Smooth muscle cell (in vitro differentiated cells): ENCODE data around the gene SRSF2. TPM values are rescaled to one million over a fixed set of nuclear protein-coding genes. Genes with fewer than 3 reads are reported as not detected.
"Not testable (repeated sequence)": the region's sequence is repeated elsewhere in the genome, so short reads cannot be mapped to it uniquely, and the experiment has no call there.

Source experiments
- DNase-seq: peaks from one replicate; lab custom pipeline; 2025; ENCODE audit not compliant: unreplicated experiment; lab: John Stamatoyannopoulos, UW
- H2AFZ ChIP-seq: fragments of 200-600 bp; sonication (generic); 2 replicates; pipeline ENCODE4 v1.6.0; 2016; ENCODE audit warnings: antibody characterized with exemption, low read depth, mild to moderate bottlenecking
- H3F3A ChIP-seq: fragments of 200-600 bp; sonication (generic); 2 replicates; pipeline ENCODE4 v1.6.0; 2017; ENCODE audit warnings: antibody characterized with exemption, low read depth
- H3K27ac ChIP-seq: fragments of 200-600 bp; sonication (generic); 2 replicates; pipeline ENCODE4 v1.5.1; 2016; ENCODE audit warnings: low read depth, mild to moderate bottlenecking
- H3K27me3 ChIP-seq: fragments of 200-600 bp; sonication (generic); 2 replicates; pipeline ENCODE4 v1.6.1; 2016; ENCODE audit warnings: low read depth, mild to moderate bottlenecking
- H3K36me3 ChIP-seq: fragments of 200-600 bp; sonication (generic); 2 replicates; pipeline ENCODE4 v1.5.1; 2016; ENCODE audit warnings: low read depth
- H3K4me1 ChIP-seq: fragments of 200-600 bp; sonication (generic); 2 replicates; pipeline ENCODE4 v1.5.1; 2016; ENCODE audit warnings: low read depth
- H3K4me2 ChIP-seq: fragments of 200-600 bp; sonication (generic); 2 replicates; pipeline ENCODE4 v1.6.0; 2016; ENCODE audit warnings: mild to moderate bottlenecking
- H3K4me3 ChIP-seq: fragments of 200-600 bp; sonication (generic); 2 replicates; pipeline ENCODE4 v1.5.1; 2016; ENCODE audit warnings: mild to moderate bottlenecking
- H3K79me2 ChIP-seq: fragments of 200-600 bp; sonication (generic); 2 replicates; pipeline ENCODE4 v1.6.0; 2016; ENCODE audit warnings: low read depth, mild to moderate bottlenecking
- H3K9ac ChIP-seq: fragments of 200-600 bp; sonication (generic); 2 replicates; pipeline ENCODE4 v1.6.0; 2016; ENCODE audit warnings: low read depth
- H3K9me3 ChIP-seq: fragments of 200-600 bp; sonication (generic); replicated peaks from 2 replicates; pipeline ENCODE4 v1.5.1; 2016; ENCODE audit warnings: low read depth
- H4K20me1 ChIP-seq: fragments of 200-600 bp; sonication (generic); 2 replicates; pipeline ENCODE4 v1.6.0; 2016; ENCODE audit warnings: low read depth
- WGBS: methylation state at CpG from one replicate; pipeline ENCODE4 v1.1.7; 2016; ENCODE audit warnings: low lambda C conversion rate; 5-methylcytosine and 5-hydroxymethylcytosine counted together
- polyA plus RNA-seq: library from polyadenylated mRNA; unstranded; fragments of >200 nt; fragmentation: Nextera tagmentation; extraction: Ambion mirVana; gene quantifications from 2 replicates; pipeline ENCODE4 v1.2.1, GENCODE V29; 2016
- total RNA-seq: library from RNA; depleted of rRNA; stranded (reverse); fragments of >200 nt; gene quantifications from 2 replicates; pipeline ENCODE4 v1.2.3, GENCODE V29; 2014
- TF ChIP-seq, protein P1 (sequence below): fragments of 200-600 bp; sonication (generic); IDR thresholded peaks from 2 replicates; pipeline ENCODE4 v1.5.1; 2017; ENCODE audit warnings: borderline replicate concordance, mild to moderate bottlenecking, antibody characterized with exemption; ENCODE audit not compliant: insufficient read depth, poor library complexity, severe bottlenecking

Gene SRSF2
- total and polyA plus RNA-seq, 2 experiments from 2014 or later, result 109 to 166 TPM

- H3K9me3 ChIP-seq, result no peaks in the 10 kb centered on the region
- 32% methylated on average over 32 of the region's 33 CpGs for WGBS
- H2AFZ ChIP-seq, result no peak overlapping the region
- peaks cover 41% of the 10 kb centered on the region for H3K4me1 ChIP-seq
- TF ChIP-seq, protein P1, sequence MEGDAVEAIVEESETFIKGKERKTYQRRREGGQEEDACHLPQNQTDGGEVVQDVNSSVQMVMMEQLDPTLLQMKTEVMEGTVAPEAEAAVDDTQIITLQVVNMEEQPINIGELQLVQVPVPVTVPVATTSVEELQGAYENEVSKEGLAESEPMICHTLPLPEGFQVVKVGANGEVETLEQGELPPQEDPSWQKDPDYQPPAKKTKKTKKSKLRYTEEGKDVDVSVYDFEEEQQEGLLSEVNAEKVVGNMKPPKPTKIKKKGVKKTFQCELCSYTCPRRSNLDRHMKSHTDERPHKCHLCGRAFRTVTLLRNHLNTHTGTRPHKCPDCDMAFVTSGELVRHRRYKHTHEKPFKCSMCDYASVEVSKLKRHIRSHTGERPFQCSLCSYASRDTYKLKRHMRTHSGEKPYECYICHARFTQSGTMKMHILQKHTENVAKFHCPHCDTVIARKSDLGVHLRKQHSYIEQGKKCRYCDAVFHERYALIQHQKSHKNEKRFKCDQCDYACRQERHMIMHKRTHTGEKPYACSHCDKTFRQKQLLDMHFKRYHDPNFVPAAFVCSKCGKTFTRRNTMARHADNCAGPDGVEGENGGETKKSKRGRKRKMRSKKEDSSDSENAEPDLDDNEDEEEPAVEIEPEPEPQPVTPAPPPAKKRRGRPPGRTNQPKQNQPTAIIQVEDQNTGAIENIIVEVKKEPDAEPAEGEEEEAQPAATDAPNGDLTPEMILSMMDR, result no peak
- H3K36me3 ChIP-seq, result no peaks in the 10 kb centered on the region
- peak overlapping the region; percentile 76 for H3K9ac ChIP-seq
- H3K27me3 ChIP-seq, result no peaks in the 10 kb centered on the region
- peak overlapping the region; percentile 85 for H3K4me2 ChIP-seq
- H4K20me1 ChIP-seq, result peaks cover 98% of the 10 kb centered on the region
- DNase-seq, result no peak
- H3K4me3 ChIP-seq, result peak overlapping the region; percentile 30
- H3F3A ChIP-seq, result peaks cover 18% of the 10 kb centered on the region
- H3K79me2 ChIP-seq, result peaks cover 66% of the 10 kb centered on the region
- peak overlapping the region; percentile 75 for H3K27ac ChIP-seq
Measured at GRCh38 chr17:76700617-76701470, 36.3 kb downstream of the SRSF2 start.

- H2AFZ ChIP-seq, result no peak overlapping the region
- TF ChIP-seq, protein P1, result no peak
- H3K27ac ChIP-seq, result peak overlapping the region; percentile 75
- no peak for DNase-seq
- H4K20me1 ChIP-seq, result peaks cover 98% of the 10 kb centered on the region
- peak overlapping the region; percentile 13 for H3K9ac ChIP-seq
- H3K9me3 ChIP-seq, result no peaks in the 10 kb centered on the region
- H3K36me3 ChIP-seq, result no peaks in the 10 kb centered on the region
- WGBS, result 79% methylated on average over 8 of the region's 8 CpGs
- H3K4me1 ChIP-seq, result peaks cover 41% of the 10 kb centered on the region
- H3K27me3 ChIP-seq, result no peaks in the 10 kb centered on the region
- H3F3A ChIP-seq, result peaks cover 16% of the 10 kb centered on the region
- peak overlapping the region; percentile 85 for H3K4me2 ChIP-seq
- peaks cover 66% of the 10 kb centered on the region for H3K79me2 ChIP-seq
- H3K4me3 ChIP-seq, result no peak overlapping the region
Measured at GRCh38 chr17:76700270-76700616, 36.9 kb downstream of the SRSF2 start.

- H3K27ac ChIP-seq, H3K36me3 ChIP-seq, H3K9ac ChIP-seq, H3K4me2 ChIP-seq, H3K27me3 ChIP-seq, H3K4me3 ChIP-seq, H2AFZ ChIP-seq, H3K9me3 ChIP-seq, DNase-seq: not testable (repeated sequence)
- Histone ChIP-seq H3K4me1 (peaks cover 41% of the 10 kb centered on the region), H4K20me1 (peaks cover 100% of the 10 kb centered on the region), H3F3A (peaks cover 13% of the 10 kb centered on the region), H3K79me2 (peaks cover 72% of the 10 kb centered on the region)
- 93% methylated on average over 7 of the region's 7 CpGs for WGBS
Measured at GRCh38 chr17:76698466-76698977, 38.6 kb downstream of the SRSF2 start.

GRCh38 chr17:76697702-76698465, 39.2 kb downstream of the SRSF2 start:
- Histone ChIP-seq H3K27ac (no peak overlapping the region), H3K9ac (no peak overlapping the region), H3F3A (peaks cover 13% of the 10 kb centered on the region), H2AFZ (no peak overlapping the region), H4K20me1 (peaks cover 100% of the 10 kb centered on the region), H3K36me3 (no peaks in the 10 kb centered on the region), H3K4me1 (peaks cover 41% of the 10 kb centered on the region), H3K4me2 (peak overlapping the region; percentile 66), H3K79me2 (peaks cover 70% of the 10 kb centered on the region), H3K9me3 (no peaks in the 10 kb centered on the region), H3K4me3 (no peak overlapping the region), H3K27me3 (no peaks in the 10 kb centered on the region)
- no peak for DNase-seq
- 35% methylated on average over 15 of the region's 17 CpGs for WGBS
- TF ChIP-seq, protein P1, result no peak
